B cell (primary cell): ENCODE results near the gene GPR15. TPM values are rescaled to one million over a fixed set of nuclear protein-coding genes. Genes with fewer than 3 reads are reported as not detected.

Experiments used
- ATAC-seq: fragments of 200-7000 bp; cut with Tn5 transposase; one replicate; pipeline ENCODE4 v1.10.0; 2021; ENCODE audit warnings: low read depth, mild to moderate bottlenecking, moderate number of reproducible peaks, moderate library complexity
- CTCF ChIA-PET: fragments of 350-600 bp; sonication (Branson Sonifier 250); formaldehyde crosslinking; loops from one replicate; lab custom pipeline; 2021; ENCODE audit warnings: antibody characterized with exemption, inconsistent platforms; lab: Charles Lee
- POLR2A ChIA-PET: fragments of 350-600 bp; sonication (Branson Sonifier 250); formaldehyde crosslinking; loops from one replicate; lab custom pipeline; 2021; ENCODE audit warnings: antibody characterized with exemption; lab: Charles Lee
- DNase-seq: peaks from one replicate; pipeline ENCODE4 v3.0.0; 2013
- H2AFZ ChIP-seq: 2 replicates; pipeline ENCODE4 v1.6.1; 2012; ENCODE audit warnings: mild to moderate bottlenecking, low read depth, low read length; ENCODE audit not compliant: insufficient read depth, poor library complexity, severe bottlenecking
- H3K27ac ChIP-seq, 2 donors: 1 replicate in 1 of 2; 2 replicates in 1 of 2; pipeline ENCODE4 v1.5.1; 2012 to 2013; ENCODE audit warnings: low read length in 2 of 2, mild to moderate bottlenecking in 2 of 2, moderate library complexity in 1 of 2
- H3K27me3 ChIP-seq, 4 experiments: fragments of 200-600 bp in 1 of 4; sonication (generic) in 1 of 4; replicated peaks in 1 of 4; 1 replicate in 2 of 4; 2 replicates in 2 of 4; pipeline versions ENCODE4 v1.6.1 to v1.7.0; 2013 to 2016; ENCODE audit warnings: low read length in 3 of 4, mild to moderate bottlenecking in 2 of 4, mixed read lengths in 1 of 4, moderate library complexity in 1 of 4; ENCODE audit not compliant: insufficient read depth in 4 of 4, control insufficient read depth in 3 of 4; ENCODE audit errors: control extremely low read depth in 1 of 4
- H3K36me3 ChIP-seq, 2 experiments: replicated peaks in 1 of 2; 1 replicate in 1 of 2; 2 replicates in 1 of 2; pipeline versions ENCODE4 v1.6.1 to v1.7.1; 2013; ENCODE audit warnings: low read length in 1 of 2; ENCODE audit not compliant: insufficient read depth in 2 of 2, control insufficient read depth in 1 of 2; ENCODE audit errors: control extremely low read depth in 1 of 2, extremely low read depth in 1 of 2
- H3K4me1 ChIP-seq, 2 donors: fragments of 200-600 bp in 1 of 2; sonication (generic) in 1 of 2; 1 replicate in 1 of 2; 2 replicates in 1 of 2; pipeline versions ENCODE4 v1.5.1 to v1.6.1; 2013 to 2017; ENCODE audit warnings: low read length in 2 of 2; ENCODE audit not compliant: control insufficient read depth in 2 of 2, insufficient read depth in 2 of 2
- H3K4me2 ChIP-seq: replicated peaks from 2 replicates; pipeline ENCODE3; 2012; ENCODE audit warnings: mild to moderate bottlenecking, low read depth, low read length; ENCODE audit not compliant: poor library complexity, severe bottlenecking
- H3K4me3 ChIP-seq, 5 experiments: fragments of 200-600 bp in 1 of 5; sonication (generic) in 1 of 5; 1 replicate in 3 of 5; 2 replicates in 2 of 5; pipeline versions ENCODE4 v1.5.1 to v1.7.0; 2011 to 2016; ENCODE audit warnings: low read length in 4 of 5, mild to moderate bottlenecking in 4 of 5, low read depth in 2 of 5, control low read depth in 1 of 5, moderate library complexity in 1 of 5; ENCODE audit not compliant: insufficient read depth in 1 of 5; ENCODE audit errors: control extremely low read depth in 1 of 5, extremely low read depth in 1 of 5
- H3K79me2 ChIP-seq: fragments of 200-600 bp; sonication (generic); one replicate; pipeline ENCODE4 v1.6.0; 2016; ENCODE audit warnings: low read length; ENCODE audit not compliant: control insufficient read depth, insufficient read depth
- H3K9ac ChIP-seq: fragments of 200-600 bp; sonication (generic); 2 replicates; pipeline ENCODE4 v1.6.1; 2017; ENCODE audit warnings: mild to moderate bottlenecking, low read length, moderate library complexity
- H3K9me3 ChIP-seq, 3 donors: one replicate each; pipeline versions ENCODE4 v1.6.1 to v1.7.1; 2013; ENCODE audit warnings: low read length in 2 of 3; ENCODE audit not compliant: control insufficient read depth in 2 of 3, insufficient read depth in 1 of 3; ENCODE audit errors: control extremely low read depth in 1 of 3
- H4K20me1 ChIP-seq: 2 replicates; pipeline ENCODE4 v1.6.0; 2012; ENCODE audit warnings: mild to moderate bottlenecking, low read length; ENCODE audit not compliant: insufficient read depth, control insufficient read depth, poor library complexity, severe bottlenecking
- H3K27ac Mint-ChIP-seq: one replicate; pipeline ENCODE4 v1.8.0; 2021; ENCODE audit warnings: mixed read lengths
- H3K27me3 Mint-ChIP-seq: one replicate; pipeline ENCODE4 v1.8.0; 2021; ENCODE audit warnings: mixed read lengths
- H3K4me1 Mint-ChIP-seq: one replicate; pipeline ENCODE4 v1.8.0; 2021; ENCODE audit warnings: mixed read lengths
- H3K4me3 Mint-ChIP-seq: one replicate; pipeline ENCODE4 v1.8.0; 2021; ENCODE audit warnings: mixed read lengths
- H3K9me3 Mint-ChIP-seq: one replicate; pipeline ENCODE4 v1.8.0; 2022; ENCODE audit warnings: mixed read lengths; ENCODE audit not compliant: insufficient read depth
- EZH2 ChIP-seq: IDR thresholded peaks from 2 replicates; pipeline ENCODE4 v1.6.1; 2012; ENCODE audit warnings: borderline replicate concordance, low read depth, mild to moderate bottlenecking, moderate library complexity, low read length; ENCODE audit not compliant: insufficient read depth, poor library complexity, severe bottlenecking
- WGBS: methylation state at CpG from one replicate; pipeline ENCODE4 v1.1.5; 2013; ENCODE audit warnings: missing lambda C conversion rate; ENCODE audit not compliant: insufficient coverage; 5-methylcytosine and 5-hydroxymethylcytosine counted together
- intact Hi-C: fragments of 100-400 bp; cut with micrococcal nuclease; formaldehyde crosslinking; loops from one replicate; pipeline ENCODE4 v1.10.0; 2022
- polyA plus RNA-seq: library from polyadenylated mRNA; depleted of rRNA; stranded (reverse); fragments of >200 nt; gene quantifications from 2 replicates; pipeline ENCODE4 v1.2.3, GENCODE V29; 2012
- total RNA-seq, 2 donors: library from RNA; stranded (reverse); fragments of 120-200 nt in 1 of 2; gene quantifications; 1 replicate in 1 of 2; 2 replicates in 1 of 2; pipeline versions ENCODE4 v1.2.3 to v1.2.4, GENCODE V29; 2013 to 2022
- TF ChIP-seq, protein P1 (sequence below): fragments of 200-600 bp; IDR thresholded peaks from one replicate; pipeline ENCODE4 v1.8.0; 2022; ENCODE audit warnings: antibody characterized with exemption, mild to moderate bottlenecking

GPR15 gene
- total and polyA plus RNA-seq, 2 donors (not counting 1 experiment from before 2014, with no cell fraction given), result 6.4 to 6.5 TPM

DNA sequence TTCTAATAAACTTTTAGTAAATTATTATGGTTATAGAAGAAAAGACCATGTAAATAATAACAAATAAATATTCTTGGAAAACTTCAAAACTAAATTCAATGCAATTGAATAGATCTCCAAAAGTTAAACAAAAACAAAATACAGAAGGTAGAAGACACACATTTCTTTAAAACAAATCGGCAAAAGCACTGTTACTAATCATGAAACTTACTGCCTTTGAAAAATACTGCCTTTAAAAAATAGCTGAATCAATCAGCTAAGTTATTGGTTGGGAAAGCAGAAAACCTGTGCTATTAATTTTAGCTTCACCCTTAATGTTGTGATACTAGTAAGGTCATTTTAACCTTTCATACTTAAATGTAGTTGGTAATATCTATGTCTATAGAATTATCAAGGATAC is 3.0 kb downstream of the GPR15 start:
- Histone ChIP-seq H3K36me3 (no peaks in the 10 kb centered on the region), H3K27ac (no peak overlapping the region), H4K20me1 (no peaks in the 10 kb centered on the region), H2AFZ (no peak overlapping the region), H3K79me2 (no peaks in the 10 kb centered on the region), H3K9me3 (no peaks in the 10 kb centered on the region), H3K9ac (no peak overlapping the region), H3K27me3 (no peaks in the 10 kb centered on the region), H3K4me3 (peak overlapping the region in 2 of 5 experiments; percentile 13 to 40), H3K4me2 (no peak overlapping the region), H3K4me1 (no peaks in the 10 kb centered on the region)
- no peaks in the 10 kb centered on the region for H3K9me3 Mint-ChIP-seq
- H3K27ac Mint-ChIP-seq, result no peak overlapping the region
- TF ChIP-seq, protein P1, sequence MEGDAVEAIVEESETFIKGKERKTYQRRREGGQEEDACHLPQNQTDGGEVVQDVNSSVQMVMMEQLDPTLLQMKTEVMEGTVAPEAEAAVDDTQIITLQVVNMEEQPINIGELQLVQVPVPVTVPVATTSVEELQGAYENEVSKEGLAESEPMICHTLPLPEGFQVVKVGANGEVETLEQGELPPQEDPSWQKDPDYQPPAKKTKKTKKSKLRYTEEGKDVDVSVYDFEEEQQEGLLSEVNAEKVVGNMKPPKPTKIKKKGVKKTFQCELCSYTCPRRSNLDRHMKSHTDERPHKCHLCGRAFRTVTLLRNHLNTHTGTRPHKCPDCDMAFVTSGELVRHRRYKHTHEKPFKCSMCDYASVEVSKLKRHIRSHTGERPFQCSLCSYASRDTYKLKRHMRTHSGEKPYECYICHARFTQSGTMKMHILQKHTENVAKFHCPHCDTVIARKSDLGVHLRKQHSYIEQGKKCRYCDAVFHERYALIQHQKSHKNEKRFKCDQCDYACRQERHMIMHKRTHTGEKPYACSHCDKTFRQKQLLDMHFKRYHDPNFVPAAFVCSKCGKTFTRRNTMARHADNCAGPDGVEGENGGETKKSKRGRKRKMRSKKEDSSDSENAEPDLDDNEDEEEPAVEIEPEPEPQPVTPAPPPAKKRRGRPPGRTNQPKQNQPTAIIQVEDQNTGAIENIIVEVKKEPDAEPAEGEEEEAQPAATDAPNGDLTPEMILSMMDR, result no peak
- TF ChIP-seq EZH2, result no peak
- no peak overlapping the region for H3K4me3 Mint-ChIP-seq
- POLR2A ChIA-PET, result no interaction called here
- H3K4me1 Mint-ChIP-seq, result peaks cover 10% of the 10 kb centered on the region
- no CpG with 5 or more reads among the region's 1 CpG for WGBS
- no peak for DNase-seq
- CTCF ChIA-PET, result no interaction called here
- peaks cover 3% of the 10 kb centered on the region for H3K27me3 Mint-ChIP-seq
- intact Hi-C loops, result no loop called here
- no peak for ATAC-seq

DNA sequence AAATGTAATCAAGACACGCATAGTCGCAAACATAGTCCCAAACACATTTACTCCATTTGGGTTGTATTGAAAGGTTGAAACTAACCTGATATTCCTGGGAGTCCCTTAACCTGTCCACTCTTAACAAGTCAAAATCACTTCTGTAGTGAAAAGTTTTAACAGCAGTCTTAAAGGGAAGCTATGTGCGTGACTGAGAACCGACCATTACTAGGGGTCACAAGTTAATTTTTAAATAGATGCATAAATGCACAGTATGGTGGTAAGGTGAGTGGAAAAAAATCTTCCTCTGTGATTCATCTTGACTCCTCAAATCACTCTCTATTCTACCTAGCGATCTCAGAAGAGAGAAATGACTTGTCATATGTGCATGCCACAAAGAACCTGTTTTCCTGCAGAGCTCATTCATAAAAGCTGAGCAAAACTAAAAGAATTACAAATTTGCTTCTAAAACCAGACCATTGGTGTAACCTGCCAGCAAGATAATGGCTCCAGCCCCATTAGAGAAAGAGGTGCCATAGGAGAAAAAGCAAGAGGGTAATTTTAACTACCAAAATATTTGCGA is 4.8 kb downstream of the GPR15 start:
- peaks cover 15% of the 10 kb centered on the region for H3K4me1 Mint-ChIP-seq
- H3K9ac ChIP-seq, result no peak overlapping the region
- H3K27me3 ChIP-seq, result no peaks in the 10 kb centered on the region
- H3K9me3 ChIP-seq, result no peaks in the 10 kb centered on the region
- POLR2A ChIA-PET, result no interaction called here
- H3K27ac ChIP-seq, result no peak overlapping the region
- DNase-seq (peak; percentile 13), ATAC-seq (peak; percentile 44)
- no peak for TF ChIP-seq EZH2
- TF ChIP-seq, protein P1, result no peak
- H3K4me3 Mint-ChIP-seq, result peak overlapping the region; percentile 62
- H4K20me1 ChIP-seq, result no peaks in the 10 kb centered on the region
- no peak overlapping the region for H2AFZ ChIP-seq
- H3K4me3 ChIP-seq, result peak overlapping the region in 2 of 5 experiments; percentile 3 to 17
- CTCF ChIA-PET, result interaction anchor here (0.5 kb wide), 1 partner anchor 11 kb away, joined by 3 read pairs; no protein-coding TSS in a partner anchor
- no peak overlapping the region for H3K4me2 ChIP-seq
- peaks cover 3% of the 10 kb centered on the region for H3K27me3 Mint-ChIP-seq
- H3K27ac Mint-ChIP-seq, result peak overlapping the region; percentile 22
- H3K4me1 ChIP-seq, result no peaks in the 10 kb centered on the region
- H3K36me3 ChIP-seq, result no peaks in the 10 kb centered on the region
- intact Hi-C loops, result no loop called here
- H3K79me2 ChIP-seq, result no peaks in the 10 kb centered on the region
- 70% methylated on average over 2 of the region's 6 CpGs for WGBS
- no peaks in the 10 kb centered on the region for H3K9me3 Mint-ChIP-seq
